Left cardiac atrium (tissue), 4 donors: ENCODE measurements around the gene RPS25. TPM values are rescaled to one million over a fixed set of nuclear protein-coding genes. Genes with fewer than 3 reads are reported as not detected.
"Not testable (repeated sequence)": the region's sequence is repeated elsewhere in the genome, so short reads cannot be mapped to it uniquely, and the experiment has no call there.

Experiments
- ATAC-seq, 2 donors: fragments of 200-7000 bp; cut with Tn5 transposase; one replicate each; pipeline ENCODE4 v1.9.1; 2020; ENCODE audit warnings: mild to moderate bottlenecking in 2 of 2, moderate library complexity in 2 of 2
- DNase-seq: peaks from one replicate; pipeline ENCODE4 v3.0.0-alpha.2; 2020
- intact Hi-C, 2 donors: fragments of 100-400 bp; cut with DNase I; formaldehyde crosslinking; loops; one replicate each; pipeline versions ENCODE4 v1.14.1 to v1.15.1; 2022 to 2023
- total RNA-seq, 2 donors: library from RNA; stranded (reverse); fragmentation: NEBNext Ultra II Directional; extraction: Animal tissue kit (Norgen Biotek cat#: 25700); gene quantifications; one replicate each; pipeline ENCODE4 v1.2.1, GENCODE V29; 2021
- donor health status: DM: no; HTN: yes; CAD: no.
- donor health status: DM: no; HTN: yes; CAD: no; lungs with severe emphysema.
- donor health status: DM: yes; HTN: yes; CAD: no.
- donor health status: Dilated cardiomyopathy.

Gene RPS25
- total RNA-seq, 2 donors from 2014 or later, result 816 to 856 TPM

- ATAC-seq (no peak), DNase-seq (no peak)
- intact Hi-C loops, result no loop called here
Measured at GRCh38 chr11:119042927-119043326, 24.8 kb upstream of the RPS25 start.

- DNase-seq, result no peak
- intact Hi-C loops, result no loop called here
- no peak for ATAC-seq
Measured at GRCh38 chr11:119041821-119042514, 23.8 kb upstream of the RPS25 start.

DNA sequence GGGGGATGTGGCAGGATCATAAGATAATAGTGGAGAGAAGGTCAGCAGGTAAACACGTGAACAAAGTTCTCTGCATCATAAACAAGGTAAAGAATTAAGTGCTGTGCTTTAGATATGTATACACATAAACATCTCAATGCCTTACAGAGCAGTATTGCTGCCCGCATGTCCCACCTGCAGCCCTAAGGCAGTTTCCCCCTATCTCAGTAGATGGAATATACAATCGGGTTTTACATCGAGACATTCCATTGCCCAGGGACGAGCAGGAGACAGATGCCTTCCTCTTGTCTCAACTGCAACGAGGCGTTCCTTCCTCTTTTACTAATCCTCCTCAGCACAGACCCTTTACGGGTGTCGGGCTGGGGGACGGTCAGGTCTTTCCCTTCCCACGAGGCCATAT, 21.3 kb upstream of the RPS25 start:
- intact Hi-C loops, DNase-seq, ATAC-seq: not testable (repeated sequence)

DNA sequence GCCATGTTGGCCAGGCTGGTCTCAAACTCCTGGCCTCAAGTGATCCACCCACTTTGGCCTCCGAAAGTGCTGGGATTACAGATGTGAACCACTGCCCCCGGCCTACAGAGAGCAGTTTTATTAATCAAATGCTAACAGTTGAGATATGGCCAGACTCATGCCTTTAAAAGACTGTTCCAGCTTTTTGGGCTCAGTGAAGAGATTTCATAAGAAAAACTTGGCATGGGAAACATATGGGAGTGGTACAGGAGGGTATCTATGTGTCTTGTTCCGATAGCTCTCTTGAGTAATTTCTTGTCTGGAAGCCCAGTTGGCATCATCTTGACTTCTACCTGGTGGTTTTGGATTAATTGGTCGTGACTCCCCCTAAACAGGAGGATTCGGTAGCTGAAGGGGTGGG, 20.7 kb upstream of the RPS25 start:
- no peak for DNase-seq
- intact Hi-C loops, result no loop called here

GRCh38 chr11:119034813-119035212, 16.7 kb upstream of the RPS25 start:
- intact Hi-C loops, result no loop called here
- DNase-seq (no peak), ATAC-seq (no peak)

More for the DNA sequence above, 20.7 kb upstream of the RPS25 start:
- ATAC-seq, result peak in 1 of 2 donors; percentile 72

GRCh38 chr11:119033421-119033820, 15.3 kb upstream of the RPS25 start:
- DNase-seq, intact Hi-C loops, ATAC-seq: not testable (repeated sequence)

DNA sequence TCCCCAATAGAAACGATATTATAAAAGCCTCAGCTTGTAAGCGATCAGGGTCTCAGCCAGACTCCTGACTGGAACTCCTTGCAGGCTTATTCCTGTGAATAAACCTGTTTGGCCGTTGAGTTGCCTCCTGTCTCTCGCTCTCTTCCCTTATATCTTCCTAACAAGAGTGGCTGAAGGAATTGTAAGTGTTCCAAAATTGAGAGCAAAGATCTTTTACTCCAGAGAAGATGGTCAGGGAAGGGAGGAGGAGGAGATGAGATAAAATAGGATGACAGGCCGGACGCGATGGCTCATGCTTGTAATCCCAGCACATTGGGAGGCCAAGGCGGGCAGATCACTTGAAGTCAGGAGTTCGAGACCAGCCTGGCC, 13.8 kb upstream of the RPS25 start:
- intact Hi-C loops, result no loop called here
- no peak for ATAC-seq
- DNase-seq, result no peak

GRCh38 chr11:119030329-119031047, 12.3 kb upstream of the RPS25 start, which contains the start of gene SLC37A4:
TSS of gene SLC37A4 (minus strand) at chr11:119030877.
- ATAC-seq (peak; percentile 96 to 98), DNase-seq (peak; percentile 98)
- intact Hi-C loops, result no loop called here

GRCh38 chr11:119030029-119030328, 11.8 kb upstream of the RPS25 start:
- intact Hi-C loops, result no loop called here
- ATAC-seq (no peak), DNase-seq (no peak)

DNA sequence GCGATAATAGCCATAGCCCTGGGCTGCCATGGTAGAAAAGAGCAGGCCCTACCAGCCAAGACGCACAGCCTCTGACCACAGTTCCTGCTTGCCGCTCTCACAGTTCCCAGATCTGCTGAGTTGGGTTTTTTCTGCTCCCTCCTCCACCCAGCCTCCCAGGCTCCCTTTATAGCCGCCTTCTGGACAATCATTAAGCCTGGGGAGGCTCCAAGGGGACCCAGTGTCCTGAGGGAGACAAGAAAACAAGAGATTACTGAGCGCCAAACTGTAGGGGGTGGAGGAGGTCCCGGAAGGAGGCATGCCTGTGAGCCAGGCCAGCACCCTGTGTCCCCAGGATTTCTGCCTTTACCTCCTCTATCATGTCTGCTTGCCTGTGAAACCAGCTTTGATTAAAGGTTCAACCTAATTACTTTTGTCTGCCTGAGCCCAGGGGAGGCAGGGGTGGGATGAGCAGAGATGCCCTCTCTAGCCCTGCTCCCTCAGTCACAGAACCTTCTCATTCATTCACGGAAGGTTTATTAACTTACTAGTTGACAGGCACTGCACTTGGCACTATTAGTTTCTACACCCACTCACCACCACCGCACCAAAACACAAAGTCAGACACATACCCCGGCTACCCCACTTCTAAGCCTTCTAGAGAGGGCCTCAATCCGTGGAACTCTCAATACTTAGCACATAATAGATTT, 11.3 kb upstream of the RPS25 start:
- DNase-seq (no peak), ATAC-seq (peak; percentile 2 to 5)
- intact Hi-C loops, result no loop called here

DNA sequence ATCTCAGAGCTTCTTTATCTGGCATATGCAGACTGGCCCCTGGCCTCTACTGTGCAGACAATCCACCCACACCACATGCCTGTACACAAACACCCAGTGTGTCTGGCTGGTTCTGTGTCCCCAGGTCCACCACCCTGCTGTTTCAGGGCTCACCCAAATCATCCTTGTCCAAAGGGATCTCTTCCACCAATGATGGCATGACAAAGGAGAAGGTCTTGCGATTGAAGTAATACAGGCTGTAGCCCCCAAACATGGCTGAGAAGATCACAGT, 10.9 kb upstream of the RPS25 start:
- ATAC-seq (no peak), DNase-seq (no peak)
- intact Hi-C loops, result no loop called here

DNA sequence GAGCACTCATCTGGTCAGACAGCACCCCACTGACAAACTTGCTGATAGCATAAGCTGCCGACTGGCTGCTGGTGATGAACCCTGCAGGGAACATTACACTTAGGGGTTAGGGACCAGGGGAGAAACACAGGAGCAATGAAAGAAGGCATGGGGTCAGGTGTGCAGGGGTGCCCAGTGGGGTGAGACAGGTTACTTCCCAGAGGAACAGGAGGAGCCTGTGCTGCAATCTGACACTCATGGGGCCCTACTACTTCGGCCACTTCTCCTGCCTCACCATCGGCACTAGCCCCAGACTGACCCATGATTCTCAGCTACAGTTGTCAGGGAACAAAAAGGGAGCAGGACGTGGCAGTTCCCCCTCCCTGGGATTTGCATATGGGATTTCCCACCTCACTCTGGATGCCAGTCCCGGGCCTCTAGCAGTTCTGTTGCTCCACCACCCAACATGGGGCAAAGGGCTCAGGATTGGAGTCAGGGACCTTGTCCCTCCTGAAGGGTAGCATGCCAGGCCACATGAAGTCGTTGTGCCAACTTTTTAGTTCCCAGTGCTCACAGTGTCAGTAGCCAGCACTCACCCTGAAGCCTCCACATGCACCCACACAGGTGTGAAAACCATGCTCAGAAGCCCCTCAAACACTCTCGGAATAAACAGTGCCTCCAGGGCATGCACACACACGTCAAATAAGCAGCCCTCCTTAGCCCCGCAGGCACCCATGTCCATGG, 10.4 kb upstream of the RPS25 start:
- ATAC-seq (no peak), DNase-seq (no peak)
- intact Hi-C loops, result no loop called here

- no peak for DNase-seq
- ATAC-seq, result no peak
- intact Hi-C loops, result no loop called here
Measured at GRCh38 chr11:119027561-119028345, 9.6 kb upstream of the RPS25 start.

- ATAC-seq (no peak), DNase-seq (no peak)
- intact Hi-C loops, result no loop called here
Measured at GRCh38 chr11:119026970-119027369, 8.8 kb upstream of the RPS25 start.

DNA sequence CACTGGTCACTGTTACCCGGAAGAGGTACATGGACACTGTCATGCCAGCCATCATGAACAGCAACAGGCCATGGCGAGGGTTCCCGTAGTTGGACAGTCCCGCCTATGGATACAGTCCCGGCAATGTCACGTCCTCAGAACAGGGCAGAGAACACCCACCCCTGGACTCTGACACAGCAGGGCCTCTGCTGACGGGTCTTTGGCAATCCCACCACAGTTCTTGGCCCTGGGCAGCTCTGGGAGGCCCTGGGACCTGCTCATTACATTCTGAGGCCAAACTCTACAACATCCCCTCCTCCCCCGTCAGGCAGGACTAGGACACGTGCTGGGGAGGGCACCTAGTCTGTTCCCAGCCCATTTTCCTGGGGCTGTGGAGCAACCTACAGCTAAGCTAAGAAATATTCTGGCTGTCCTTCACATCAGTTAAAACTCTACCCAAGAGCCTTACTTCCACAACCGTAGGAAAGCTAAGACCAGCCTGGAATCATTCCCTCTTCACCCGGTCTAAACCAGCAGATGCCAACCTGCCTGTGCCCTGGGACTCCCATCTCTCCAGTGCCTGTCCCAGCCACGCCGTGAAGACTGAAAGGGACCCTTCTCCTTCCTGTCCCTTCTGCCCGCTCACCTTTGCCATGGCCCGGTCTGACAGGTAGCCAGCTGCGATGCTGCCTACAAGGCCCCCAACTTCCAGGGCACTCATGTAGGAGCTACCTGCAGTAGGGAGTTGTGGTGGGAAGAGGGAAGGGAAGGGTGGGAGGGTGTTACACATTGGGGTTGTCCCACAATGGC, 8.0 kb upstream of the RPS25 start:
- ATAC-seq, result peak in 1 of 2 donors; percentile 21
- no peak for DNase-seq
- intact Hi-C loops, result no loop called here

DNA sequence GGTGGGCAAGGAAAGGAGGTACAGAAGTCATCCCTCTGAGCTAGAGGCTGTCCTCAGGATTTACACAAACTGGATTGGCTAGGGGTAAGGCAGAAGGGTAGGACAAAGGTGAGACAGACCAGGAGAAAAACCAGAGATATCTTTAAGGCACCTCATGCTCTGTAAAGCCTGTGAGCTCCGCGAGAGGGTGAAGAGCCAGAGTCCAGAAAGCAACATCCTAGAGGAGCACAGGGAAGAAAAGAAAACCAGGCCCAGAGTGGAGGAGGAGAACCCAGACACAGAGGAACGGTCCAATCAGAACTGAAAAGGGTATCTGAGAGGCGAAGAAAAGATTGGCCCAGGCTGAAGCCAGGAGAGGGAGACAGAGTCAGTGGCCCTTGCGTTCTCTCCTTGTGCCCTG, 7.4 kb upstream of the RPS25 start:
- no peak for ATAC-seq
- no peak for DNase-seq
- intact Hi-C loops, result no loop called here

- DNase-seq, result no peak
- intact Hi-C loops, result no loop called here
- ATAC-seq, result no peak
Measured at GRCh38 chr11:119025099-119025473, 6.9 kb upstream of the RPS25 start.

GRCh38 chr11:119024430-119025098, 6.4 kb upstream of the RPS25 start:
- intact Hi-C loops, result no loop called here
- DNase-seq (no peak), ATAC-seq (peak in 1 of 2 donors; percentile 16)
